GM23338 (cell line): ENCODE results near the gene PALMD. TPM values are rescaled to one million over a fixed set of nuclear protein-coding genes. Genes with fewer than 3 reads are reported as not detected.

Experiments
- ATAC-seq: fragments of 200-7000 bp; cut with Tn5 transposase; 3 replicates; pipeline ENCODE4 v1.9.1; 2020
- DNase-seq: peaks from one replicate; pipeline ENCODE4 v3.0.0-alpha.2; 2015; ENCODE audit warnings: low spot score
- H2AFZ ChIP-seq: fragments of 200-600 bp; sonication (generic); 2 replicates; pipeline ENCODE4 v1.8.0; 2016; ENCODE audit warnings: antibody characterized with exemption, mild to moderate bottlenecking, moderate library complexity
- H3F3A ChIP-seq: fragments of 200-600 bp; sonication (generic); replicated peaks from 2 replicates; pipeline ENCODE4 v1.8.0; 2017; ENCODE audit warnings: antibody characterized with exemption, mixed run types, low read depth
- H3K27ac ChIP-seq: fragments of 200-600 bp; sonication (generic); 2 replicates; pipeline ENCODE4 v1.6.1; 2016; ENCODE audit warnings: low read depth
- H3K27me3 ChIP-seq: fragments of 200-600 bp; sonication (generic); 2 replicates; pipeline ENCODE4 v1.8.0; 2016; ENCODE audit warnings: mild to moderate bottlenecking, mixed run types, moderate library complexity; ENCODE audit not compliant: insufficient read depth
- H3K36me3 ChIP-seq: fragments of 200-600 bp; sonication (generic); 2 replicates; pipeline ENCODE4 v1.8.0; 2016; ENCODE audit warnings: mild to moderate bottlenecking; ENCODE audit not compliant: insufficient read depth
- H3K4me1 ChIP-seq: fragments of 200-600 bp; sonication (generic); 2 replicates; pipeline ENCODE4 v1.8.0; 2016; ENCODE audit warnings: mild to moderate bottlenecking, moderate library complexity; ENCODE audit not compliant: insufficient read depth
- H3K4me2 ChIP-seq: fragments of 200-600 bp; sonication (generic); 2 replicates; pipeline ENCODE4 v1.7.1; 2017; ENCODE audit warnings: mixed run types
- H3K4me3 ChIP-seq: fragments of 200-600 bp; sonication (generic); 2 replicates; pipeline ENCODE4 v1.6.1; 2016; ENCODE audit warnings: mixed run types
- H3K79me2 ChIP-seq: fragments of 200-600 bp; sonication (generic); replicated peaks from 2 replicates; pipeline ENCODE4 v1.8.0; 2017; ENCODE audit warnings: mild to moderate bottlenecking; ENCODE audit not compliant: insufficient read depth
- H3K9me2 ChIP-seq: fragments of 200-600 bp; sonication (generic); 2 replicates; pipeline ENCODE4 v1.8.0; 2017; ENCODE audit not compliant: insufficient read depth
- H4K20me1 ChIP-seq: fragments of 200-600 bp; sonication (generic); replicated peaks from 2 replicates; pipeline ENCODE4 v1.8.0; 2017; ENCODE audit warnings: mild to moderate bottlenecking; ENCODE audit not compliant: insufficient read depth
- H3K27ac Mint-ChIP-seq: 2 replicates; pipeline ENCODE4 v1.8.0; 2020; ENCODE audit warnings: inconsistent platforms, mild to moderate bottlenecking, moderate library complexity, mixed read lengths
- H3K27me3 Mint-ChIP-seq: 3 replicates; pipeline ENCODE4 v1.8.0; 2022; ENCODE audit warnings: low read depth, mild to moderate bottlenecking, moderate library complexity, mixed read lengths, inconsistent platforms; ENCODE audit not compliant: insufficient read depth, poor library complexity
- H3K36me3 Mint-ChIP-seq: 3 replicates; pipeline ENCODE4 v1.8.0; 2021; ENCODE audit warnings: low read depth, mild to moderate bottlenecking, inconsistent platforms, moderate library complexity, mixed read lengths
- H3K4me1 Mint-ChIP-seq: 3 replicates; pipeline ENCODE4 v1.8.0; 2020; ENCODE audit warnings: mild to moderate bottlenecking, inconsistent platforms, mixed read lengths
- H3K4me3 Mint-ChIP-seq: 3 replicates; pipeline ENCODE4 v1.8.0; 2021; ENCODE audit warnings: moderate library complexity, mild to moderate bottlenecking, inconsistent platforms, mixed read lengths
- H3K9me3 Mint-ChIP-seq: 3 replicates; pipeline ENCODE4 v1.8.0; 2020; ENCODE audit warnings: moderate library complexity, mild to moderate bottlenecking, inconsistent platforms, mixed read lengths
- CREB1 ChIP-seq: fragments of 250-450 bp; sonication (Bioruptor Pico); IDR thresholded peaks from 2 replicates; pipeline ENCODE4 v1.5.0; 2020; ENCODE audit warnings: low read depth, mild to moderate bottlenecking, moderate library complexity
- EZH2phosphoT487 ChIP-seq: fragments of 200-600 bp; sonication (generic); IDR thresholded peaks from one replicate; pipeline ENCODE4 v1.8.1; 2018; ENCODE audit warnings: antibody characterized with exemption; ENCODE audit not compliant: unreplicated experiment
- JUNB ChIP-seq: IDR thresholded peaks from one replicate; pipeline ENCODE4 v1.6.1; 2016; ENCODE audit warnings: antibody characterized with exemption; ENCODE audit not compliant: unreplicated experiment
- NANOG ChIP-seq: IDR thresholded peaks from 2 replicates; pipeline ENCODE4 v1.6.1; 2016; ENCODE audit warnings: antibody characterized with exemption, borderline replicate concordance
- POLR2AphosphoS5 ChIP-seq: IDR thresholded peaks from 2 replicates; pipeline ENCODE4 v1.6.1; 2016; ENCODE audit warnings: antibody characterized with exemption, low read depth
- STAT1 ChIP-seq: IDR thresholded peaks from one replicate; pipeline ENCODE4 v1.6.1; 2016; ENCODE audit warnings: antibody characterized with exemption; ENCODE audit not compliant: unreplicated experiment
- ZNF114 ChIP-seq: fragments of 250-450 bp; sonication (Bioruptor Pico); IDR thresholded peaks from 2 replicates; pipeline ENCODE4 v1.5.0; 2020; ENCODE audit warnings: mild to moderate bottlenecking, moderate library complexity
- polyA plus RNA-seq: library from polyadenylated mRNA; unstranded; fragments of >200 nt; fragmentation: Nextera tagmentation; extraction: Ambion mirVana; gene quantifications from 2 replicates; pipeline ENCODE4 v1.2.1, GENCODE V29; 2016
- total RNA-seq: library from RNA; depleted of rRNA; stranded (reverse); fragments of >200 nt; shearing (Covaris generic); gene quantifications from 2 replicates; pipeline ENCODE4 v1.2.3, GENCODE V29; 2014
- TF ChIP-seq, protein P1 (sequence below): fragments of 250-450 bp; sonication (Bioruptor Pico); IDR thresholded peaks from 2 replicates; pipeline ENCODE4 v1.5.0; 2020; ENCODE audit warnings: mild to moderate bottlenecking, moderate library complexity
- TF ChIP-seq, protein P2 (sequence below), 2 experiments: fragments of 200-600 bp in 1 of 2; sonication (generic) in 1 of 2; conservative IDR thresholded peaks; 2 replicates each; pipeline versions ENCODE4 v1.5.1 to v1.6.1; 2016 to 2017; ENCODE audit warnings: antibody characterized with exemption in 2 of 2, low read depth in 2 of 2, mild to moderate bottlenecking in 2 of 2, moderate library complexity in 1 of 2
- TF ChIP-seq, protein P3 (sequence below): IDR thresholded peaks from 2 replicates; pipeline ENCODE4 v1.6.1; 2016; ENCODE audit warnings: antibody characterized with exemption

The PALMD gene
- total and polyA plus RNA-seq, 2 experiments from 2014 or later = not detected

DNA sequence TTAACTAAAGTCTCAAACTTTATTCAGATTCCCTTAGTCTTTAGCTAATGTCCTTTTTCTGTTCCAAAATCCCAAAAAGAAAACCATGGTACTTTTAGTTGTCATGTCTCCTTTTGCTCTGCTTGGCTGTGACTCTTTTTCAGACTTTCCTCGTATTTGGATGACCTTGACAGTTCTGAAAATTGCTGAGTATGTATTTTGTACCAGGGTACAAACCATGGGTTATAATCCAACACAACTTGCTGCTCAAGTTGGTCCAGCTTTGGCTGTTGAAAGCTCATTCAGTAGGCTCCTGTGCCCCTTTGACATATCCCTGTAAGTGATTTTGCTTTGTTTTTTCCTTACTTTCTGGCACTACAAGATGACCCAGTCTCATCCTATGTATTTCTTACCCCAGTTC, 51.7 kb downstream of the PALMD start (continued):
- TF ChIP-seq ZNF114 (CRISPR knock-in tag) = no peak
- TF ChIP-seq, protein P1, sequence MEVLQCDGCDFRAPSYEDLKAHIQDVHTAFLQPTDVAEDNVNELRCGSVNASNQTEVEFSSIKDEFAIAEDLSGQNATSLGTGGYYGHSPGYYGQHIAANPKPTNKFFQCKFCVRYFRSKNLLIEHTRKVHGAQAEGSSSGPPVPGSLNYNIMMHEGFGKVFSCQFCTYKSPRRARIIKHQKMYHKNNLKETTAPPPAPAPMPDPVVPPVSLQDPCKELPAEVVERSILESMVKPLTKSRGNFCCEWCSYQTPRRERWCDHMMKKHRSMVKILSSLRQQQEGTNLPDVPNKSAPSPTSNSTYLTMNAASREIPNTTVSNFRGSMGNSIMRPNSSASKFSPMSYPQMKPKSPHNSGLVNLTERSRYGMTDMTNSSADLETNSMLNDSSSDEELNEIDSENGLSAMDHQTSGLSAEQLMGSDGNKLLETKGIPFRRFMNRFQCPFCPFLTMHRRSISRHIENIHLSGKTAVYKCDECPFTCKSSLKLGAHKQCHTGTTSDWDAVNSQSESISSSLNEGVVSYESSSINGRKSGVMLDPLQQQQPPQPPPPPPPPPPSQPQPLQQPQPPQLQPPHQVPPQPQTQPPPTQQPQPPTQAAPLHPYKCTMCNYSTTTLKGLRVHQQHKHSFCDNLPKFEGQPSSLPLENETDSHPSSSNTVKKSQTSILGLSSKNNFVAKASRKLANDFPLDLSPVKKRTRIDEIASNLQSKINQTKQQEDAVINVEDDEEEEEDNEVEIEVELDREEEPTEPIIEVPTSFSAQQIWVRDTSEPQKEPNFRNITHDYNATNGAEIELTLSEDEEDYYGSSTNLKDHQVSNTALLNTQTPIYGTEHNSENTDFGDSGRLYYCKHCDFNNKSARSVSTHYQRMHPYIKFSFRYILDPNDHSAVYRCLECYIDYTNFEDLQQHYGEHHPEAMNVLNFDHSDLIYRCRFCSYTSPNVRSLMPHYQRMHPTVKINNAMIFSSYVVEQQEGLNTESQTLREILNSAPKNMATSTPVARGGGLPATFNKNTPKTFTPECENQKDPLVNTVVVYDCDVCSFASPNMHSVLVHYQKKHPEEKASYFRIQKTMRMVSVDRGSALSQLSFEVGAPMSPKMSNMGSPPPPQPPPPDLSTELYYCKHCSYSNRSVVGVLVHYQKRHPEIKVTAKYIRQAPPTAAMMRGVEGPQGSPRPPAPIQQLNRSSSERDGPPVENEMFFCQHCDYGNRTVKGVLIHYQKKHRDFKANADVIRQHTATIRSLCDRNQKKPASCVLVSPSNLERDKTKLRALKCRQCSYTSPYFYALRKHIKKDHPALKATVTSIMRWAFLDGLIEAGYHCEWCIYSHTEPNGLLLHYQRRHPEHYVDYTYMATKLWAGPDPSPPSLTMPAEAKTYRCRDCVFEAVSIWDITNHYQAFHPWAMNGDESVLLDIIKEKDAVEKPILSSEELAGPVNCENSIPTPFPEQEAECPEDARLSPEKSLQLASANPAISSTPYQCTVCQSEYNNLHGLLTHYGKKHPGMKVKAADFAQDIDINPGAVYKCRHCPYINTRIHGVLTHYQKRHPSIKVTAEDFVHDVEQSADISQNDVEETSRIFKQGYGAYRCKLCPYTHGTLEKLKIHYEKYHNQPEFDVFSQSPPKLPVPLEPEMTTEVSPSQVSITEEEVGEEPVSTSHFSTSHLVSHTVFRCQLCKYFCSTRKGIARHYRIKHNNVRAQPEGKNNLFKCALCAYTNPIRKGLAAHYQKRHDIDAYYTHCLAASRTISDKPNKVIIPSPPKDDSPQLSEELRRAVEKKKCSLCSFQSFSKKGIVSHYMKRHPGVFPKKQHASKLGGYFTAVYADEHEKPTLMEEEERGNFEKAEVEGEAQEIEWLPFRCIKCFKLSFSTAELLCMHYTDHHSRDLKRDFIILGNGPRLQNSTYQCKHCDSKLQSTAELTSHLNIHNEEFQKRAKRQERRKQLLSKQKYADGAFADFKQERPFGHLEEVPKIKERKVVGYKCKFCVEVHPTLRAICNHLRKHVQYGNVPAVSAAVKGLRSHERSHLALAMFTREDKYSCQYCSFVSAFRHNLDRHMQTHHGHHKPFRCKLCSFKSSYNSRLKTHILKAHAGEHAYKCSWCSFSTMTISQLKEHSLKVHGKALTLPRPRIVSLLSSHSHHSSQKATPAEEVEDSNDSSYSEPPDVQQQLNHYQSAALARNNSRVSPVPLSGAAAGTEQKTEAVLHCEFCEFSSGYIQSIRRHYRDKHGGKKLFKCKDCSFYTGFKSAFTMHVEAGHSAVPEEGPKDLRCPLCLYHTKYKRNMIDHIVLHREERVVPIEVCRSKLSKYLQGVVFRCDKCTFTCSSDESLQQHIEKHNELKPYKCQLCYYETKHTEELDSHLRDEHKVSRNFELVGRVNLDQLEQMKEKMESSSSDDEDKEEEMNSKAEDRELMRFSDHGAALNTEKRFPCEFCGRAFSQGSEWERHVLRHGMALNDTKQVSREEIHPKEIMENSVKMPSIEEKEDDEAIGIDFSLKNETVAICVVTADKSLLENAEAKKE (CRISPR knock-in tag) = no peak

DNA sequence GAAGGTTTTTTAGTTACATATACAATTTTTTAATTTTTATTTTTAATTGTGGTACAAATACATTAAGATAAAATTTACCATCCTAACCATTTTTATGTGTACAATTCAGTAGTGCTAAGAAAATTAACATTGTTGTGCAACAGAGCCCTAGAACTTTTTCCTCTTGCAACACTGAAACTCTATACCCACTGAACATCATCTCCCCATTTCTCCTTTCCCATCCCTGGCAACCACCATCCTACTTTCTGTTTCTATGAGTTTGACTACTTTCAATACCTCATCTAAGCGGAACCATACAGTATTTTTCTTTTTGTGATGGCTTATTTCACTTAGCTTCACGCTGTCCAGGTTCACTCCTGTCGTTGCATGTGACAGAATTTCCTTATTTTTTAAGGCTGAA, 54.1 kb downstream of the PALMD start:
- Histone ChIP-seq H3K27ac (no peak overlapping the region), H3K36me3 (no peaks in the 10 kb centered on the region), H3K4me3 (no peak overlapping the region), H3F3A (no peaks in the 10 kb centered on the region), H3K79me2 (no peaks in the 10 kb centered on the region), H3K4me1 (no peaks in the 10 kb centered on the region), H3K27me3 (no peaks in the 10 kb centered on the region), H4K20me1 (no peaks in the 10 kb centered on the region), H3K9me2 (0 out of 2 replicates have a peak, but pooled peaks cover 3% of the 10 kb centered on the region), H2AFZ (no peak overlapping the region), H3K4me2 (no peak overlapping the region)
- ATAC-seq (no peak), DNase-seq (no peak)
- peaks cover 6% of the 10 kb centered on the region; the same call in 1 of the 3 replicates for H3K36me3 Mint-ChIP-seq
- H3K4me1 Mint-ChIP-seq = 0 out of 3 replicates have a peak, but pooled peaks cover 2% of the 10 kb centered on the region
- H3K4me3 Mint-ChIP-seq = no peak overlapping the region
- H3K9me3 Mint-ChIP-seq = no peaks in the 10 kb centered on the region; the same call in 1 of the 3 replicates
- H3K27ac Mint-ChIP-seq = no peak overlapping the region
- TF ChIP-seq STAT1 (no peak), EZH2phosphoT487 (no peak), CREB1 (CRISPR knock-in tag) (no peak), JUNB (no peak), POLR2AphosphoS5 (no peak), NANOG (no peak)
- TF ChIP-seq, protein P2, sequence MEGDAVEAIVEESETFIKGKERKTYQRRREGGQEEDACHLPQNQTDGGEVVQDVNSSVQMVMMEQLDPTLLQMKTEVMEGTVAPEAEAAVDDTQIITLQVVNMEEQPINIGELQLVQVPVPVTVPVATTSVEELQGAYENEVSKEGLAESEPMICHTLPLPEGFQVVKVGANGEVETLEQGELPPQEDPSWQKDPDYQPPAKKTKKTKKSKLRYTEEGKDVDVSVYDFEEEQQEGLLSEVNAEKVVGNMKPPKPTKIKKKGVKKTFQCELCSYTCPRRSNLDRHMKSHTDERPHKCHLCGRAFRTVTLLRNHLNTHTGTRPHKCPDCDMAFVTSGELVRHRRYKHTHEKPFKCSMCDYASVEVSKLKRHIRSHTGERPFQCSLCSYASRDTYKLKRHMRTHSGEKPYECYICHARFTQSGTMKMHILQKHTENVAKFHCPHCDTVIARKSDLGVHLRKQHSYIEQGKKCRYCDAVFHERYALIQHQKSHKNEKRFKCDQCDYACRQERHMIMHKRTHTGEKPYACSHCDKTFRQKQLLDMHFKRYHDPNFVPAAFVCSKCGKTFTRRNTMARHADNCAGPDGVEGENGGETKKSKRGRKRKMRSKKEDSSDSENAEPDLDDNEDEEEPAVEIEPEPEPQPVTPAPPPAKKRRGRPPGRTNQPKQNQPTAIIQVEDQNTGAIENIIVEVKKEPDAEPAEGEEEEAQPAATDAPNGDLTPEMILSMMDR (conservative IDR thresholded peaks at IDR 0.05; ENCODE audit: low read depth in 2 of 2) = no peak
- TF ChIP-seq, protein P3, sequence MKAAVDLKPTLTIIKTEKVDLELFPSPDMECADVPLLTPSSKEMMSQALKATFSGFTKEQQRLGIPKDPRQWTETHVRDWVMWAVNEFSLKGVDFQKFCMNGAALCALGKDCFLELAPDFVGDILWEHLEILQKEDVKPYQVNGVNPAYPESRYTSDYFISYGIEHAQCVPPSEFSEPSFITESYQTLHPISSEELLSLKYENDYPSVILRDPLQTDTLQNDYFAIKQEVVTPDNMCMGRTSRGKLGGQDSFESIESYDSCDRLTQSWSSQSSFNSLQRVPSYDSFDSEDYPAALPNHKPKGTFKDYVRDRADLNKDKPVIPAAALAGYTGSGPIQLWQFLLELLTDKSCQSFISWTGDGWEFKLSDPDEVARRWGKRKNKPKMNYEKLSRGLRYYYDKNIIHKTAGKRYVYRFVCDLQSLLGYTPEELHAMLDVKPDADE = no peak
- peaks cover 3% of the 10 kb centered on the region for H3K27me3 Mint-ChIP-seq
